ENCODE data around the gene ATR. TPM values are rescaled to one million over a fixed set of nuclear protein-coding genes. Genes with fewer than 3 reads are reported as not detected.
"Not testable (repeated sequence)": the region's sequence is repeated elsewhere in the genome, so short reads cannot be mapped to it uniquely, and the experiment has no call there.

The ATR gene
- total RNA-seq, 4 donors from 2014 or later: 13.1 to 26.8 (median 20.4) TPM

DNA sequence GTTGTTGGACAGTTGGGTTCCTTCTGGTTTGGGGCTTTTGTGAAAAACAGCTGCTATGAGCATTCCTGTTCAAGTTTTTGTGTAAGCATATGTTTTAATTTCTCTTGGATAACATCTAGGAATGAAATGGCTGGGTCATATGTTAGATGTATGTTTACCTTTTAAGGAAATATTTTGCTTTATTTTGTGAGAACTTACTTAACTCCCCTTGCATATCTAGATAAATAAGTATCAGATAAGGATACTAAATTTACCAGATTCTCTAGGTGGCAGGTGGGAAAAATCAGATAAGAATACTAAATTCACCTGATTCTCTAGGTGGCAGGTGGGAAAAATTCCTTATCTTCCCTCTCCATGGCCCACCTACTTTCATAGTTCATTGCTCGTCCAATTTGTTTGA, 16.6 kb upstream of the ATR start:
- H3K27ac ChIP-seq: peak overlapping the region in 1 of 4 donors; percentile 69
- no peak for ATAC-seq
- TF ChIP-seq POLR2A (IDR thresholded peaks at IDR 0.05) (no peak), EP300 (IDR thresholded peaks at IDR 0.05) (no peak), POLR2AphosphoS5 (IDR thresholded peaks at IDR 0.05) (no peak)
- TF ChIP-seq, protein P1, sequence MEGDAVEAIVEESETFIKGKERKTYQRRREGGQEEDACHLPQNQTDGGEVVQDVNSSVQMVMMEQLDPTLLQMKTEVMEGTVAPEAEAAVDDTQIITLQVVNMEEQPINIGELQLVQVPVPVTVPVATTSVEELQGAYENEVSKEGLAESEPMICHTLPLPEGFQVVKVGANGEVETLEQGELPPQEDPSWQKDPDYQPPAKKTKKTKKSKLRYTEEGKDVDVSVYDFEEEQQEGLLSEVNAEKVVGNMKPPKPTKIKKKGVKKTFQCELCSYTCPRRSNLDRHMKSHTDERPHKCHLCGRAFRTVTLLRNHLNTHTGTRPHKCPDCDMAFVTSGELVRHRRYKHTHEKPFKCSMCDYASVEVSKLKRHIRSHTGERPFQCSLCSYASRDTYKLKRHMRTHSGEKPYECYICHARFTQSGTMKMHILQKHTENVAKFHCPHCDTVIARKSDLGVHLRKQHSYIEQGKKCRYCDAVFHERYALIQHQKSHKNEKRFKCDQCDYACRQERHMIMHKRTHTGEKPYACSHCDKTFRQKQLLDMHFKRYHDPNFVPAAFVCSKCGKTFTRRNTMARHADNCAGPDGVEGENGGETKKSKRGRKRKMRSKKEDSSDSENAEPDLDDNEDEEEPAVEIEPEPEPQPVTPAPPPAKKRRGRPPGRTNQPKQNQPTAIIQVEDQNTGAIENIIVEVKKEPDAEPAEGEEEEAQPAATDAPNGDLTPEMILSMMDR (IDR thresholded peaks at IDR 0.05): no peak

GRCh38 chr3:142592268-142592667, 13.7 kb upstream of the ATR start:
- H3K27ac ChIP-seq, H3K9me3 ChIP-seq, ATAC-seq, H3K36me3 ChIP-seq, H3K4me3 ChIP-seq, H3K27me3 ChIP-seq: not testable (repeated sequence)
- 92% methylated on average over 2 to 7 of the region's 7 CpGs for WGBS, 2 donors (ENCODE audit: low coverage in 1 of 2)
- H3K4me1 ChIP-seq: peaks cover 0 to 15% (median 0%) of the 10 kb centered on the region in 3 donors

More for the DNA sequence above, 16.6 kb upstream of the ATR start:
- WGBS, 2 donors (ENCODE audit: low coverage in 1 of 2): 13 to 50% methylated on average over 1 of the region's 1 CpG
- Histone ChIP-seq H3K27me3 (no peaks in the 10 kb centered on the region), H3K4me1 (peaks cover 0 to 15% (median 0%) of the 10 kb centered on the region in 3 donors), H3K9me3 (no peaks in the 10 kb centered on the region), H3K36me3 (no peaks in the 10 kb centered on the region), H3K4me3 (peak overlapping the region in 1 of 2 donors; percentile 68)

DNA sequence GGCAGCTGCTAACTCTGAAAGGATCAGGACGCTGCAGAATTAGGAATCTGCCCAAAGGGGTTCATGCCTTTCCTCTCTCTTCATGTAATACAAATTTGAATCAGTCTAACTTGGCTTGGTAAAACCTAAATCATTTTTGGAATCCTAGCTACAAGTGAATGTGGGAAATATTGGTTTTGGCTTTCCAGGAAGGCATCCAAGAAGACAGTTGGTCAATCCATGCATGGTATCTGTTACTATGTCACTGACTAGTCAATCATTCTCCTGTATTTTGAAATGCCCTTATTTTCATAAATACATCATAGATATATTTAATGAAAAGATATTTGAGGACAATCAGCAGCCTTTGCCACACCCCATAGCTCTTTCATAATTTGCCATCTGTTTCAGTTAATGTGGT, 10.2 kb upstream of the ATR start:
- H3K27me3 ChIP-seq: no peaks in the 10 kb centered on the region
- 55 to 89% methylated on average over 1 of the region's 1 CpG for WGBS, 2 donors (ENCODE audit: low coverage in 1 of 2)
- TF ChIP-seq POLR2A (IDR thresholded peaks at IDR 0.05): no peak
- TF ChIP-seq, protein P1 (IDR thresholded peaks at IDR 0.05): no peak
- TF ChIP-seq POLR2AphosphoS5 (IDR thresholded peaks at IDR 0.05): no peak
- TF ChIP-seq EP300 (IDR thresholded peaks at IDR 0.05): no peak
- H3K4me1 ChIP-seq: no peaks in the 10 kb centered on the region
- no peak overlapping the region for H3K27ac ChIP-seq
- no peak overlapping the region for H3K4me3 ChIP-seq
- H3K36me3 ChIP-seq: no peaks in the 10 kb centered on the region
- no peak for ATAC-seq
- no peaks in the 10 kb centered on the region for H3K9me3 ChIP-seq

GRCh38 chr3:142586803-142587406, 8.4 kb upstream of the ATR start:
- no peaks in the 10 kb centered on the region for H3K9me3 ChIP-seq
- 35 to 48% methylated on average over 2 of the region's 2 CpGs for WGBS, 2 donors (ENCODE audit: low coverage in 1 of 2)
- H3K36me3 ChIP-seq: no peaks in the 10 kb centered on the region
- H3K27ac ChIP-seq: no peak overlapping the region
- H3K4me1 ChIP-seq: no peaks in the 10 kb centered on the region
- ATAC-seq: peak; percentile 63
- no peak overlapping the region for H3K4me3 ChIP-seq
- no peak for TF ChIP-seq POLR2A (IDR thresholded peaks at IDR 0.05)
- TF ChIP-seq, protein P1 (IDR thresholded peaks at IDR 0.05): peak; percentile 35 to 72 (median 60)
- TF ChIP-seq EP300 (IDR thresholded peaks at IDR 0.05): no peak
- TF ChIP-seq POLR2AphosphoS5 (IDR thresholded peaks at IDR 0.05): peak; percentile 56
- no peaks in the 10 kb centered on the region for H3K27me3 ChIP-seq

- not testable (repeated sequence) for H3K27me3 ChIP-seq, H3K36me3 ChIP-seq, ATAC-seq, H3K27ac ChIP-seq, H3K9me3 ChIP-seq, H3K4me3 ChIP-seq
- WGBS, 2 donors (ENCODE audit: low coverage in 1 of 2): 67 to 71% methylated on average over 3 to 4 of the region's 11 CpGs
- H3K4me1 ChIP-seq: peaks cover 9 to 28% (median 14%) of the 10 kb centered on the region in 3 donors
Measured at GRCh38 chr3:142581070-142581469, 2.5 kb upstream of the ATR start.

GRCh38 chr3:142580061-142580423, 1.5 kb upstream of the ATR start:
- TF ChIP-seq EP300 (IDR thresholded peaks at IDR 0.05) (no peak), POLR2A (IDR thresholded peaks at IDR 0.05) (no peak), POLR2AphosphoS5 (IDR thresholded peaks at IDR 0.05) (no peak)
- TF ChIP-seq, protein P1 (IDR thresholded peaks at IDR 0.05): no peak
- ATAC-seq: no peak

More at GRCh38 chr3:142580061-142580423, 1.5 kb upstream of the ATR start:
- Histone ChIP-seq H3K4me1 (peaks cover 9 to 34% (median 14%) of the 10 kb centered on the region in 3 donors), H3K4me3 (no peak overlapping the region), H3K27me3 (no peaks in the 10 kb centered on the region), H3K36me3 (no peaks in the 10 kb centered on the region), H3K9me3 (no peaks in the 10 kb centered on the region), H3K27ac (peak overlapping the region in 3 of 4 donors; percentile 85 to 92 (median 89))
- 100% methylated on average over 1 of the region's 1 CpG; no CpG with 5 or more reads in 1 of the 2 donors for WGBS, 2 donors (ENCODE audit: low coverage in 1 of 2)
